ENCODE results near the gene ITGA6. TPM values are rescaled to one million over a fixed set of nuclear protein-coding genes. Genes with fewer than 3 reads are reported as not detected.

ITGA6 gene
- total RNA-seq, 1 donor from 2014 or later: 35.3 TPM

DNA sequence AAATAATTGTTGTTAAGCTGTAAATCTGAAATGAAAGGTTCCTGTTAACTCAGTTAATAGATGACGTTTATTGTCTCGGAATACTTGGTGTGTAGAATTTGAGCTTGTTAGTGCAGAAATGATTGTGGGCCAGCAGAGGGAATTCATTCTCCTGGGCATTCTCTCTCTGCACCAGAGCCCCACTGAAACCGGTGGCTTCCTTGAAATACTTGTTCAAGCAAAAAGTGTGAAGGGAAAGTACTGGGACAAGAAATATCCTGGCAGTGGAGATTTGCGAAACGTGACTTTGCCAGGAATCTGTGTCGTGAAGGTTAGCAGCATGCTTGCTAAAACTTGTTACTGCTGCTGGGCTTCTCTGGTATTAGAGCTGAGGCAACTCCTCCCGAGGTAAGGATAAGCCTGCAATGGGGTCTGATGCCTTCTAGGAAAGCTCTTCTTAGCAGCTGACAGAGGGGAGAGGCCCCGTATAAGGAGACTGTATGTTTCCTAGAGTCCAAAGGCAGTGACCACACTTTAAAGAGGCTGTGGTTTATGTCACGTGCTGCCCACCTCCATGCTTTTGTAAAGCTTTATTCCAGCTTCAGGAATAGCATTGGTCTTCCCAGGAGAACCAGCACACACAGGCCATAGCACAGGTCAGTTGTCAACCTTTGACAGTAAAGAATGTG lies 2.0 kb downstream of the ITGA6 start:
- Histone ChIP-seq H3K36me3 (ENCODE audit: insufficient read depth, low read length) (no peaks in the 10 kb centered on the region), H3K9ac (ENCODE audit: low read length) (peak overlapping the region; percentile 78), H3K79me2 (ENCODE audit: insufficient read depth, low read length) (peaks cover 28% of the 10 kb centered on the region), H3K4me1 (ENCODE audit: insufficient read depth, low read length) (peaks cover 21% of the 10 kb centered on the region), H2AFZ (ENCODE audit: low read depth, low read length) (no peak overlapping the region), H3K27ac (ENCODE audit: low read depth, low read length) (no peak overlapping the region), H4K20me1 (ENCODE audit: insufficient read depth, low read length) (no peaks in the 10 kb centered on the region), H3K27me3 (ENCODE audit: insufficient read depth, low read length) (peaks cover 4% of the 10 kb centered on the region), H3K4me2 (ENCODE audit: low read length) (peak overlapping the region; percentile 92), H3K9me3 (ENCODE audit: insufficient read depth, low read depth, low read length) (no peaks in the 10 kb centered on the region), H3K4me3 (ENCODE audit: insufficient read depth, low read depth, low read length) (peak overlapping the region; percentile 73)
- H3K4me1 Mint-ChIP-seq (ENCODE audit: low read depth, unreplicated experiment): peaks cover 16% of the 10 kb centered on the region
- FAIRE-seq (no peak), DNase-seq (ENCODE audit: low read depth) (no peak)
- no peaks in the 10 kb centered on the region for H3K36me3 Mint-ChIP-seq (ENCODE audit: low read depth, unreplicated experiment)
- H3K4me3 Mint-ChIP-seq (ENCODE audit: unreplicated experiment): peak overlapping the region; percentile 85
- H3K9me3 Mint-ChIP-seq (ENCODE audit: unreplicated experiment): no peaks in the 10 kb centered on the region
- no peak overlapping the region for H3K27ac Mint-ChIP-seq (ENCODE audit: unreplicated experiment)
- peaks cover 12% of the 10 kb centered on the region for H3K27me3 Mint-ChIP-seq (ENCODE audit: low read depth, unreplicated experiment)
- no peak for TF ChIP-seq EZH2 (IDR thresholded peaks at IDR 0.05; ENCODE audit: insufficient read depth, low read length)
- TF ChIP-seq, protein P1, sequence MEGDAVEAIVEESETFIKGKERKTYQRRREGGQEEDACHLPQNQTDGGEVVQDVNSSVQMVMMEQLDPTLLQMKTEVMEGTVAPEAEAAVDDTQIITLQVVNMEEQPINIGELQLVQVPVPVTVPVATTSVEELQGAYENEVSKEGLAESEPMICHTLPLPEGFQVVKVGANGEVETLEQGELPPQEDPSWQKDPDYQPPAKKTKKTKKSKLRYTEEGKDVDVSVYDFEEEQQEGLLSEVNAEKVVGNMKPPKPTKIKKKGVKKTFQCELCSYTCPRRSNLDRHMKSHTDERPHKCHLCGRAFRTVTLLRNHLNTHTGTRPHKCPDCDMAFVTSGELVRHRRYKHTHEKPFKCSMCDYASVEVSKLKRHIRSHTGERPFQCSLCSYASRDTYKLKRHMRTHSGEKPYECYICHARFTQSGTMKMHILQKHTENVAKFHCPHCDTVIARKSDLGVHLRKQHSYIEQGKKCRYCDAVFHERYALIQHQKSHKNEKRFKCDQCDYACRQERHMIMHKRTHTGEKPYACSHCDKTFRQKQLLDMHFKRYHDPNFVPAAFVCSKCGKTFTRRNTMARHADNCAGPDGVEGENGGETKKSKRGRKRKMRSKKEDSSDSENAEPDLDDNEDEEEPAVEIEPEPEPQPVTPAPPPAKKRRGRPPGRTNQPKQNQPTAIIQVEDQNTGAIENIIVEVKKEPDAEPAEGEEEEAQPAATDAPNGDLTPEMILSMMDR (IDR thresholded peaks at IDR 0.05; ENCODE audit: insufficient read depth, low read depth, low read length): no peak

DNA sequence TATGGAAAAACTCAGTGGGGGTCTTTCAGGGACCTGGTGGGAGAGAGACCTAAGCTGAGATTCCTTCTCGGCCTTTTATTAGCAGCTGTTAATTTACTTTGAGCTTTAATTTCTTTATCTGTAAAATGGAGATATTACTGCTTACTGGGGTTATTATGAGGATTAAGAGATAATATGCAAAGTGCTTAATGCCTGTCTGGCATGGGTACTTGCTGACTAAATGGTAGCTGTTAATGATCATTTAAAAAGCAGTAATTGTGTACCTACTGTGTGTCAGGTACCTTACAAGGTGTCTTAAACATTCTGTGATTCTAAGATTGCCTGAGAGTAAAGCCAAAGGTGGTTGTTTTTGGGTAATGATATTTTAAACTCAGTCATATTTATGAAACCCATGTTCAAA lies 2.6 kb downstream of the ITGA6 start:
- Histone ChIP-seq H4K20me1 (ENCODE audit: insufficient read depth, low read length) (no peaks in the 10 kb centered on the region), H3K4me1 (ENCODE audit: insufficient read depth, low read length) (peaks cover 21% of the 10 kb centered on the region), H3K9ac (ENCODE audit: low read length) (no peak overlapping the region), H3K36me3 (ENCODE audit: insufficient read depth, low read length) (no peaks in the 10 kb centered on the region), H3K4me3 (ENCODE audit: insufficient read depth, low read depth, low read length) (peak overlapping the region; percentile 73), H3K9me3 (ENCODE audit: insufficient read depth, low read depth, low read length) (no peaks in the 10 kb centered on the region), H3K4me2 (ENCODE audit: low read length) (peak overlapping the region; percentile 92), H3K27ac (ENCODE audit: low read depth, low read length) (no peak overlapping the region), H3K27me3 (ENCODE audit: insufficient read depth, low read length) (peaks cover 4% of the 10 kb centered on the region), H2AFZ (ENCODE audit: low read depth, low read length) (no peak overlapping the region), H3K79me2 (ENCODE audit: insufficient read depth, low read length) (peaks cover 28% of the 10 kb centered on the region)
- no peaks in the 10 kb centered on the region for H3K36me3 Mint-ChIP-seq (ENCODE audit: low read depth, unreplicated experiment)
- H3K4me1 Mint-ChIP-seq (ENCODE audit: low read depth, unreplicated experiment): peaks cover 19% of the 10 kb centered on the region
- H3K27me3 Mint-ChIP-seq (ENCODE audit: low read depth, unreplicated experiment): peaks cover 12% of the 10 kb centered on the region
- DNase-seq (ENCODE audit: low read depth): no peak
- H3K27ac Mint-ChIP-seq (ENCODE audit: unreplicated experiment): no peak overlapping the region
- no peak for FAIRE-seq
- H3K4me3 Mint-ChIP-seq (ENCODE audit: unreplicated experiment): peak overlapping the region; percentile 24
- no peaks in the 10 kb centered on the region for H3K9me3 Mint-ChIP-seq (ENCODE audit: unreplicated experiment)
- TF ChIP-seq, protein P1 (IDR thresholded peaks at IDR 0.05; ENCODE audit: insufficient read depth, low read depth, low read length): no peak
- no peak for TF ChIP-seq EZH2 (IDR thresholded peaks at IDR 0.05; ENCODE audit: insufficient read depth, low read length)

DNA sequence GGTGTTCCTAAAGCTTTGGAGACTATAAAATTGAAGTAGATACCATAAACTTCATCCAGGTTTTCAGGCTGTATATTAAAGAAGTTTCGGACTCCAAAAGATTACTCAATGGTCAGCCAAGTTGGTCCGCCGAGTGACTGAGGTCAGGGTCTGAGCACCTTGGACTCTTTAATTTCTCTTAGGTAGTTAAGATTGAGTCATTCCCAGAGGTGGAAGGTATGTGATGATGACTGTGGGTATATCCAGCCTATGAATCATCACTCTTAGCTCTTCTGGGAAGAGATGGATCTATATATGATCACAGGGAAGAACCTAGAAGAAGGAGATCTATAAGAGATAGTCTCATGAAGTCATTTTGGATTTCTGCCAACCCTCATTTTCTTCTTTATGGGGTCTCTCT lies 3.3 kb downstream of the ITGA6 start:
- Histone ChIP-seq H4K20me1 (ENCODE audit: insufficient read depth, low read length) (no peaks in the 10 kb centered on the region), H3K9ac (ENCODE audit: low read length) (no peak overlapping the region), H3K36me3 (ENCODE audit: insufficient read depth, low read length) (no peaks in the 10 kb centered on the region), H3K4me3 (ENCODE audit: insufficient read depth, low read depth, low read length) (no peak overlapping the region), H3K4me2 (ENCODE audit: low read length) (peak overlapping the region; percentile 10), H2AFZ (ENCODE audit: low read depth, low read length) (no peak overlapping the region), H3K79me2 (ENCODE audit: insufficient read depth, low read length) (peaks cover 28% of the 10 kb centered on the region), H3K4me1 (ENCODE audit: insufficient read depth, low read length) (peaks cover 21% of the 10 kb centered on the region), H3K9me3 (ENCODE audit: insufficient read depth, low read depth, low read length) (no peaks in the 10 kb centered on the region), H3K27ac (ENCODE audit: low read depth, low read length) (no peak overlapping the region), H3K27me3 (ENCODE audit: insufficient read depth, low read length) (peaks cover 4% of the 10 kb centered on the region)
- peaks cover 23% of the 10 kb centered on the region for H3K4me1 Mint-ChIP-seq (ENCODE audit: low read depth, unreplicated experiment)
- H3K27me3 Mint-ChIP-seq (ENCODE audit: low read depth, unreplicated experiment): peaks cover 7% of the 10 kb centered on the region
- no peak overlapping the region for H3K27ac Mint-ChIP-seq (ENCODE audit: unreplicated experiment)
- DNase-seq (ENCODE audit: low read depth): no peak
- H3K4me3 Mint-ChIP-seq (ENCODE audit: unreplicated experiment): no peak overlapping the region
- FAIRE-seq: no peak
- no peaks in the 10 kb centered on the region for H3K9me3 Mint-ChIP-seq (ENCODE audit: unreplicated experiment)
- no peaks in the 10 kb centered on the region for H3K36me3 Mint-ChIP-seq (ENCODE audit: low read depth, unreplicated experiment)
- TF ChIP-seq, protein P1 (IDR thresholded peaks at IDR 0.05; ENCODE audit: insufficient read depth, low read depth, low read length): no peak

Measured in astrocyte (in vitro differentiated cells and primary cell).